ENCODE results near the gene LRRC56.
A peak's percentile ranks its signal among the peaks of the same experiment; 100 is the strongest.
"Not testable (repeated sequence)": the region's sequence is repeated elsewhere in the genome, so short reads cannot be mapped to it uniquely, and the experiment has no call there.

LRRC56 gene

GRCh38 chr11:501683-502287 is 35.5 kb upstream of the LRRC56 start:
- no peak for DNase-seq (ENCODE audit: low read depth)

GRCh38 chr11:502288-503178 is 34.8 kb upstream of the LRRC56 start:
- DNase-seq (ENCODE audit: low read depth), result no peak

- no peak for DNase-seq (ENCODE audit: low read depth)
Observed at GRCh38 chr11:503179-503981, 33.9 kb upstream of the LRRC56 start.

- DNase-seq (ENCODE audit: low read depth), result no peak
Observed at GRCh38 chr11:504053-504993, 33.0 kb upstream of the LRRC56 start.

GRCh38 chr11:504994-505344 is 32.4 kb upstream of the LRRC56 start:
- DNase-seq (ENCODE audit: low read depth), result no peak

GRCh38 chr11:506238-506994 is 30.9 kb upstream of the LRRC56 start:
- peak; percentile 95 for DNase-seq (ENCODE audit: low read depth)

GRCh38 chr11:506995-507726 is 30.2 kb upstream of the LRRC56 start, which contains the start of gene RNH1:
RNH1 (minus strand) TSS chr11:507242; CDS start chr11:502162, 5,080 bp downstream.
- peak; percentile 99 for DNase-seq (ENCODE audit: low read depth)

- no peak for DNase-seq (ENCODE audit: low read depth)
Observed at GRCh38 chr11:507727-508515, 29.4 kb upstream of the LRRC56 start.

- DNase-seq (ENCODE audit: low read depth), result no peak
Observed at GRCh38 chr11:508956-509355, 28.4 kb upstream of the LRRC56 start.

- DNase-seq (ENCODE audit: low read depth), result no peak
Observed at GRCh38 chr11:512761-513595, 24.3 kb upstream of the LRRC56 start.

- no peak for DNase-seq (ENCODE audit: low read depth)
Observed at GRCh38 chr11:514606-515005, 22.7 kb upstream of the LRRC56 start.

- no peak for DNase-seq (ENCODE audit: low read depth)
Observed at GRCh38 chr11:515131-515530, 22.2 kb upstream of the LRRC56 start.

- DNase-seq (ENCODE audit: low read depth), result no peak
Observed at GRCh38 chr11:516400-516799, 20.9 kb upstream of the LRRC56 start.

GRCh38 chr11:516918-517685 is 20.2 kb upstream of the LRRC56 start:
- not testable (repeated sequence) for DNase-seq (ENCODE audit: low read depth)

- peak; percentile 87 for DNase-seq (ENCODE audit: low read depth)
Observed at GRCh38 chr11:518463-519202, 18.7 kb upstream of the LRRC56 start.

- no peak for DNase-seq (ENCODE audit: low read depth)
Observed at GRCh38 chr11:520428-521176, 16.7 kb upstream of the LRRC56 start.
